Activated T-cell treated with anti-CD3 and anti-CD28 coated beads, Interleukin-2, amount 50 U/mL, for 1 hour (primary cell): Measurements from ENCODE around the gene PRR20A.
"Not testable (repeated sequence)": the region's sequence is repeated elsewhere in the genome, so short reads cannot be mapped to it uniquely, and the experiment has no call there.

Source experiments
- DNase-seq: peaks from one replicate; pipeline ENCODE4 v3.0.0-alpha.2; 2020

PRR20A gene

DNA sequence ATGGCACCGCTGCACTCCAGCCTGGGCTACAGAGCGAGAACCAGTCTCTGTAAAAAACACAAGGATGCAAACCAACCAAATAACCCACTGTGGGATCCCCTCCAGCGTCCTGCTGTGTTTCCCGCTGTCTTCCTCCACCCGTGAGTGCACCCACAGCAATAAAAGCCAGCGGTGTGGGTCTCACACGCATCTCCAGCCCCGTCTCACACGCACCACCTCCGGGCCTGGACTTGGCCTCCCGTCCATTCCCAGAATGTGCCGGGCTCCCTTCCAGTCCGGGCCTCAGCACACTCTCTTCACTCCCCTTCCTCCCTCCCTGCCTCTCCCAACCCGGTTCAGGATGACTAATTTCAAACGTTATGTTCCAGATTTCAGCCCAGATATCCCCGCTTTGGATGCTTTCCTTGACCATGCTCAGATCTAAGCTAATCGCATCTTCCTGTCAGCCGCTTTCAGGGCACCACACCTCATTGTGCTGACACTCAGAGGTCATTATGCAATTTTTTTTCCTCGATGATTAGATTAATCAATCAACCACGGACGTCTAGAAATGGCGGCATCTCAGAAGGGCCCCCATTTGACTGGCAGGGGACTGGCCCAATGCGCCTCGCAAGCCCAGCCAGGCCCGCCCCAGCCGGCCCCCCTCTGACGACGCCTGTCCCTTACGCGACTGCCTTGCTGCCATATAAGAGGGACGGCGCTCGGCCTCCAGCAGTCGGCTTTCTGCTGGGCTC, at the start of gene PRR20A:
PRR20A (plus strand) TSS at position 684 of the 734 bp plus-strand sequence. CDS start 387 bp downstream, outside the sequence.
- not testable (repeated sequence) for DNase-seq

DNA sequence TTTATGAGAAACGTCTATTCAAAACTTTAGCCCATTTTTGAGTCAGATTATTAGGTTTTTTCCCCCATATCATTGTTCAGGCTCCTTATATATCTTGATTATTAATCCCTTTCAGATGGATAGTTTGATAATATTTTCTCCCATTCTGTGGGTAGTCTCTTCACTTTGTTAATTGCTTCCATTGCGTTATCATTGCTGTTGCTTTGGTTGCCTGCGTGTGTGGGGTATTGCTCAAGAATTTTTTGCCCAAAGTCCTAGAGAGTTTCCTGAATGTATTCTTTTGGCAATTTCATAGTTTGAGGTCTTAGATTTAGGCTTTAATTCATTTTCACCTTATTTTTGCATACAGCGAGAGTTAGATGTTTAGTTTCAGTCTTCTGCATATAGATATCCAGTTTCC, 25.8 kb upstream of the PRR20A start:
- DNase-seq, result no peak

DNA sequence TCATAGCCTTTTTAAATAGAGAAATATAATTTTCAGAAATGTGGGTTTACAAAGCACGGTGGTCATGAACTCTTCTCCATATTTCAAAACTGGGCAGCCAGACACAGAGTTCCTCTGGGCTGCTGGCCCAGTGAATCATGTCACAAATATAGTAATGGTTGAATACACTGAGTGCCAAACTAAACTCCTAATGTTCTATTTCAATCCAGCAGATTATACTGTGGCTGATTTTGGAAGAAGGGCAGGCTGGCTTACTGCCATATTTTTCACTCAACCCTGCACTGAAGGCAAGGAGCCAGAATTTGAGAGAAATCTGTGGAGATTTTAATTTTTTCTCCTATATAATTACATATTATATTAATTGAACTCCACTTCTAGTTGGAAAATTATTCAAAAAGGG, 17.0 kb upstream of the PRR20A start:
- no peak for DNase-seq

DNA sequence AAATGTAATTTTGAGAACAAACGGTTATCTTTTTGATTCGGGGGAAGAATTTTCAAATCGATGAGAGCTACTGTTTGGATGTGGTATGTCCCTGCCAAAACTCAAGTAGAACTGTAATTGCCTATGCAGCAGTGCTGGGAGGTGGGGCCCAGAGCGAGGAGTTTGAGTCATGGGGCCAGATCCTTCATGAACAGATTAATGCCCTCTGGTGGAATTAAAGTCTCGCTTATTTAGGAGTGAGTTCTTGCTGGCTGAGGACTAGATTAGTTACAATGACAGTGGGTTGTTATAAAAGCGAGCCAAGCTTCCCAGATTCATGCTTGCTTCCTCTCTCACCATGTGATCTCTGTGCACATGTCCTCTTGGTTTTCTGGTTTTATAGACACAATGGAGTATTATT, 11.8 kb upstream of the PRR20A start:
- no peak for DNase-seq

DNA sequence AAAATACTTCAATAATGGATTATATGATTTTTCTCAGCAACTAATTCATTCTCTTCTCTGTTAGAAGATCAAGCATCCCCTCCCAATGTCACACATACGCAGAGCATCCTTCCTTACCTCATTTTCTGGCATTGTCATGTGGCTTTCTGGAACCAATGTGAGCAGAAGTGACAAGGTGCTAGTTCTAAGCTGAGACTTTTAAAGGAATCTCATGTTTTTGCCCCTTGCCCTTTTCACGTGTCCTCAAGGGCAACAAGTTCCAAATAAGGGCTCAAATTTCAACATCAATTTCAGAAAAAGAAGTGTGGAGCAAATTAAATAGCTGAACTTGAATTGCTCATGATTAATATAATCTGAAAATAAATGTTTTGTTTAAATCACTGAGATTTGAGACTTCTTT, 4.6 kb upstream of the PRR20A start:
- DNase-seq, result no peak

DNA sequence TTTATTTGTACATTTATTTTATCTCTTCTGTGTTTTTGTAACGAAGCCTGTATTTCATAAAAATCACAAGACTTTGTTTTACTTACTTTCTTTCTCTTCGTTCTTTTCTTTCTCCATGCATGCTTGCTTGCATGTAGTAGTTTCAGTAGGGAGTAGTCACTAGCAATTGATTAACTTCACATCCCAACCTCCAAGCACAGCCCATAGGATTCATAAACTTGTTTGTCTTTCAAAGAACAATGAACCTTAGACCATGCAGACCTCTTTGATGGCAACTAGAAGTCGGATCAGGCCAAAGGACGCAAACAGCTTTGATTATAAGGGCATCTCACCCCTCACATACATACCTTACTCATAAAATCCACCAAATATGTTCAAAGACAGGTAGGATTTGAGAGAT, 3.1 kb upstream of the PRR20A start:
- DNase-seq, result no peak

DNA sequence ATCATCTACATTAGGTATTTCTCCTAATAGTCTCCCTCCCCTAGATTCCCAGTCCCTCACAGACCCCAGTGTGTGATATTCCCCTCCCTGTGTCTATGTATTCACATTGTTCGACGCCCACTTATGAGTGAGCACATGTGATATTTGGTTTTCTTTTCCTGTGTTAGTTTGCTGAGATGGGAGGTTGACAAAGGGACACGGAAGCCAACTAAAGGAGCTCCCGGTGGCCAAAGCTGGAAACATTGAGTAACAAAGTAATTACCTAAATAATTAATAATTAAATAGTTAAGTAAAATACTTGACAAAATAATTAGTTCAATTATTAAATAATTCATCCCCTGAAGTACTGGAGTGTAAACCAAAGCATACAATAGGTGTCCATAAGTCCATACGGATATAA, 1.7 kb upstream of the PRR20A start:
- DNase-seq, result no peak

DNA sequence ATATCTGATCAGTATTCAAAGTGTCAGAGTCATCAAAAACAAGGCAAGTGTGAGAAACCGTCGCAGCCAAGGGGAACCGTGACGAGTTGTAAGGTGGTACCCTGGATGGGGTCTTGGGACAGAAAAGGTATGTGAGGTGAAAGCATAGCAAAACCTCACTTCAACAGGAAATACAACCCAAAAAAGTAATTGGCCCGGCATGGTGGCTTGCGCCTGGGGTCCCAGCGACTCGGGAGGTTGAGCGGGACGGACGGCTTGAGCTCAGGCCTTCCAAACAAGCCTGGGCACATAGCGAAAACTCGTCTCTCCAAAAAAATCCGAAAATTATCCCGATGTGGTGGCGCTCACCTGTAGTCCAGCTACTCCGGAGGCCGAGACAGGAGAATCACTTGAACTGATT, 937 bp upstream of the PRR20A start:
- DNase-seq, result not testable (repeated sequence)

DNA sequence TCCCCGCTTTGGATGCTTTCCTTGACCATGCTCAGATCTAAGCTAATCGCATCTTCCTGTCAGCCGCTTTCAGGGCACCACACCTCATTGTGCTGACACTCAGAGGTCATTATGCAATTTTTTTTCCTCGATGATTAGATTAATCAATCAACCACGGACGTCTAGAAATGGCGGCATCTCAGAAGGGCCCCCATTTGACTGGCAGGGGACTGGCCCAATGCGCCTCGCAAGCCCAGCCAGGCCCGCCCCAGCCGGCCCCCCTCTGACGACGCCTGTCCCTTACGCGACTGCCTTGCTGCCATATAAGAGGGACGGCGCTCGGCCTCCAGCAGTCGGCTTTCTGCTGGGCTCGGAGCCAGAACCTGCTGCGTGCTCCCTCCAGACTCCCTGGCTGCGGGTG, 6.5 kb downstream of the PRR20A start, which contains the start of gene PRR20B:
PRR20B (plus strand) TSS at position 301 of the 400 bp plus-strand sequence. CDS start 387 bp downstream, outside the sequence.
- DNase-seq, result not testable (repeated sequence)

DNA sequence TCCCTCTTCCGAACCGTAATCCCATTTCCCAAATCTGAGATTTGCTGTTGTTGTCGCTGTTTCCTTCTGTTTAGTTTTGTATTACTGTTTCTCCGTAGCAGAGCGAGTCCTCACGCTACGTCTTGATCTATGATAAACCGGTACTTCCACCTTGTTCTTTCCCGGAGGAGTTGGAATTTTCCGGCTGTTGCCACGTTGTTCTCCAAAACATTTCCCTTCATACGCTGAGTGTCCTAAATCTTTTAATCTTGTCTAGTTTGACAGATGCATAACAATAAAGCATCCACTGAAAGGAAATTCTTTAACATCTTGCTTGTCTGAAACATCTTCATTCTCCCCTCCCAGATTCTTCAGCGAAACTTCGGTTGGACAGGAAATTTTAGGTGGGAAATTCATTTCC, 7.4 kb downstream of the PRR20A start:
- not testable (repeated sequence) for DNase-seq

DNA sequence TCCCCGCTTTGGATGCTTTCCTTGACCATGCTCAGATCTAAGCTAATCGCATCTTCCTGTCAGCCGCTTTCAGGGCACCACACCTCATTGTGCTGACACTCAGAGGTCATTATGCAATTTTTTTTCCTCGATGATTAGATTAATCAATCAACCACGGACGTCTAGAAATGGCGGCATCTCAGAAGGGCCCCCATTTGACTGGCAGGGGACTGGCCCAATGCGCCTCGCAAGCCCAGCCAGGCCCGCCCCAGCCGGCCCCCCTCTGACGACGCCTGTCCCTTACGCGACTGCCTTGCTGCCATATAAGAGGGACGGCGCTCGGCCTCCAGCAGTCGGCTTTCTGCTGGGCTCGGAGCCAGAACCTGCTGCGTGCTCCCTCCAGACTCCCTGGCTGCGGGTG, 13.0 kb downstream of the PRR20A start, which contains the start of gene PRR20C:
PRR20C (plus strand) TSS at position 301 of the 400 bp plus-strand sequence. CDS start 387 bp downstream, outside the sequence.
- not testable (repeated sequence) for DNase-seq

DNA sequence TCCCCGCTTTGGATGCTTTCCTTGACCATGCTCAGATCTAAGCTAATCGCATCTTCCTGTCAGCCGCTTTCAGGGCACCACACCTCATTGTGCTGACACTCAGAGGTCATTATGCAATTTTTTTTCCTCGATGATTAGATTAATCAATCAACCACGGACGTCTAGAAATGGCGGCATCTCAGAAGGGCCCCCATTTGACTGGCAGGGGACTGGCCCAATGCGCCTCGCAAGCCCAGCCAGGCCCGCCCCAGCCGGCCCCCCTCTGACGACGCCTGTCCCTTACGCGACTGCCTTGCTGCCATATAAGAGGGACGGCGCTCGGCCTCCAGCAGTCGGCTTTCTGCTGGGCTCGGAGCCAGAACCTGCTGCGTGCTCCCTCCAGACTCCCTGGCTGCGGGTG, 19.6 kb downstream of the PRR20A start, which contains the start of gene PRR20D:
PRR20D (plus strand) TSS at position 301 of the 400 bp plus-strand sequence. CDS start 387 bp downstream, outside the sequence.
- DNase-seq, result not testable (repeated sequence)

DNA sequence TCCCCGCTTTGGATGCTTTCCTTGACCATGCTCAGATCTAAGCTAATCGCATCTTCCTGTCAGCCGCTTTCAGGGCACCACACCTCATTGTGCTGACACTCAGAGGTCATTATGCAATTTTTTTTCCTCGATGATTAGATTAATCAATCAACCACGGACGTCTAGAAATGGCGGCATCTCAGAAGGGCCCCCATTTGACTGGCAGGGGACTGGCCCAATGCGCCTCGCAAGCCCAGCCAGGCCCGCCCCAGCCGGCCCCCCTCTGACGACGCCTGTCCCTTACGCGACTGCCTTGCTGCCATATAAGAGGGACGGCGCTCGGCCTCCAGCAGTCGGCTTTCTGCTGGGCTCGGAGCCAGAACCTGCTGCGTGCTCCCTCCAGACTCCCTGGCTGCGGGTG, 26.2 kb downstream of the PRR20A start, which contains the start of gene PRR20E:
PRR20E (plus strand) TSS at position 301 of the 400 bp plus-strand sequence. CDS start 387 bp downstream, outside the sequence.
- not testable (repeated sequence) for DNase-seq

DNA sequence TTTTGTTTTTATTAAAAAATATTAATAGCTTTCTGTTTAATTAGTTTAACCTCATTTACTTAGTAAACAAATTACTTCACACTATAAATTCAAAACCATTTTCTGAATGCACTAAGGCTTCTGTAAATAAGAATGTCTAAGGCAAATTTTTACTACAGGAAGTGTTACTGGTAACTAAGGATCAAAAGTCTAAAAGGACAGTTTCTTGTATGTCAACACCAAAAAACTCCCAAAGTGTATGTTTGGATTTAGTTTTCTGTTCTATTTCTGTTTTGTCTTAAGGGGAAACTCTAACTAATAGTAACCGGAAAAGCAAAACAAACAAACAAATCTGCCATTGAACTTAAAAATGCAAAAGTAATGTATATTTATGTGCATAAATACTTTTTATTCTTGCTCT, 50.9 kb downstream of the PRR20A start:
- DNase-seq, result no peak
